Transverse colon (tissue), 3 donors: ENCODE data around the gene RAI1.

Experiments
- EP300 ChIP-seq: sonication (generic); formaldehyde crosslinking; IDR thresholded peaks from one replicate; pipeline ENCODE4 v1.6.1; 2017; ENCODE audit warnings: antibody characterized with exemption, low read depth
- POLR2A ChIP-seq: fragments of 450-650 bp; IDR thresholded peaks from one replicate; pipeline ENCODE4 v1.6.1; 2016; ENCODE audit warnings: antibody characterized with exemption, mild to moderate bottlenecking, moderate library complexity
- TF ChIP-seq, protein P1 (sequence below), 5 experiments: fragments of 200-600 bp in 3 of 5; fragments of 450-650 bp in 2 of 5; sonication (generic) in 3 of 5; IDR thresholded peaks; 1 replicate in 2 of 5; 2 replicates in 3 of 5; pipeline ENCODE4 v1.5.1; 2016 to 2017; ENCODE audit warnings: antibody characterized with exemption in 5 of 5, inconsistent platforms in 3 of 5, mild to moderate bottlenecking in 2 of 5, moderate library complexity in 1 of 5

- TF ChIP-seq EP300: no peak
- TF ChIP-seq, protein P1, sequence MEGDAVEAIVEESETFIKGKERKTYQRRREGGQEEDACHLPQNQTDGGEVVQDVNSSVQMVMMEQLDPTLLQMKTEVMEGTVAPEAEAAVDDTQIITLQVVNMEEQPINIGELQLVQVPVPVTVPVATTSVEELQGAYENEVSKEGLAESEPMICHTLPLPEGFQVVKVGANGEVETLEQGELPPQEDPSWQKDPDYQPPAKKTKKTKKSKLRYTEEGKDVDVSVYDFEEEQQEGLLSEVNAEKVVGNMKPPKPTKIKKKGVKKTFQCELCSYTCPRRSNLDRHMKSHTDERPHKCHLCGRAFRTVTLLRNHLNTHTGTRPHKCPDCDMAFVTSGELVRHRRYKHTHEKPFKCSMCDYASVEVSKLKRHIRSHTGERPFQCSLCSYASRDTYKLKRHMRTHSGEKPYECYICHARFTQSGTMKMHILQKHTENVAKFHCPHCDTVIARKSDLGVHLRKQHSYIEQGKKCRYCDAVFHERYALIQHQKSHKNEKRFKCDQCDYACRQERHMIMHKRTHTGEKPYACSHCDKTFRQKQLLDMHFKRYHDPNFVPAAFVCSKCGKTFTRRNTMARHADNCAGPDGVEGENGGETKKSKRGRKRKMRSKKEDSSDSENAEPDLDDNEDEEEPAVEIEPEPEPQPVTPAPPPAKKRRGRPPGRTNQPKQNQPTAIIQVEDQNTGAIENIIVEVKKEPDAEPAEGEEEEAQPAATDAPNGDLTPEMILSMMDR (IDR thresholded peaks at IDR 0.05): peak in 1 of 5 experiments; percentile 31
- TF ChIP-seq POLR2A: no peak
These were observed 15.0 kb upstream of the RAI1 start for GRCh38 chr17:17666111-17666714.
